HEK293 (cell line): Measurements from ENCODE around the gene ASPDH.

Experiments used
- CTCF ChIA-PET: fragments of 350-600 bp; formaldehyde crosslinking; extraction: SDS; loops from one replicate; lab custom pipeline; 2021; ENCODE audit warnings: antibody characterized with exemption; lab: Yijun Ruan, JAX
- POLR2A ChIA-PET: fragments of 300-600 bp; formaldehyde crosslinking; extraction: SDS; loops from one replicate; lab custom pipeline; 2020; ENCODE audit warnings: antibody characterized with exemption, inconsistent platforms; lab: Yijun Ruan, JAX
- H3K27ac ChIP-seq: fragments of 200-500 bp; sonication (Bioruptor generic); 2 replicates; pipeline ENCODE4 v1.5.1; 2014; ENCODE audit warnings: low read depth, low read length, control low read depth, inconsistent platforms; ENCODE audit errors: extremely low read depth
- H3K36me3 ChIP-seq, 2 experiments: fragments of 200-500 bp in 1 of 2; sonication (Bioruptor generic) in 1 of 2; 1 replicate in 1 of 2; 2 replicates in 1 of 2; pipeline ENCODE4 v1.5.1; 2014 to 2017; ENCODE audit warnings: inconsistent platforms in 2 of 2, low read length in 2 of 2; ENCODE audit not compliant: control insufficient read depth in 2 of 2, insufficient read depth in 1 of 2
- H3K4me1 ChIP-seq: fragments of 200-500 bp; sonication (Bioruptor generic); 2 replicates; pipeline ENCODE4 v1.5.1; 2014; ENCODE audit warnings: mild to moderate bottlenecking, low read length, inconsistent platforms; ENCODE audit not compliant: control insufficient read depth, insufficient read depth
- H3K4me3 ChIP-seq: 2 replicates; pipeline ENCODE4 v1.5.1; 2011; ENCODE audit warnings: low read depth, mild to moderate bottlenecking, control low read depth, low read length, moderate library complexity
- H3K9me3 ChIP-seq: fragments of 200-500 bp; sonication (Bioruptor generic); 2 replicates; pipeline ENCODE4 v1.5.1; 2014; ENCODE audit warnings: low read depth, low read length, inconsistent platforms; ENCODE audit not compliant: control insufficient read depth, insufficient read depth
- BCL6B ChIP-seq: fragments of 450-650 bp; formaldehyde crosslinking; IDR thresholded peaks from 2 replicates; pipeline ENCODE4 v1.5.1; 2017; ENCODE audit warnings: missing biosample characterization, missing genetic modification characterization
- FEZF1 ChIP-seq: fragments of 450-650 bp; formaldehyde crosslinking; IDR thresholded peaks from 2 replicates; pipeline ENCODE4 v1.5.1; 2016; ENCODE audit warnings: missing biosample characterization, missing genetic modification characterization
- HOXD13 ChIP-seq: sonication (generic); formaldehyde crosslinking; IDR thresholded peaks from 2 replicates; pipeline ENCODE4 v1.8.0; 2022; ENCODE audit warnings: missing genetic modification reagents, borderline replicate concordance
- INSM2 ChIP-seq: fragments of 450-650 bp; formaldehyde crosslinking; IDR thresholded peaks from 2 replicates; pipeline ENCODE4 v1.5.1; 2016; ENCODE audit warnings: missing biosample characterization, missing genetic modification characterization
- SALL2 ChIP-seq: fragments of 450-650 bp; formaldehyde crosslinking; IDR thresholded peaks from 2 replicates; pipeline ENCODE4 v1.5.0; 2017; ENCODE audit warnings: missing biosample characterization, mild to moderate bottlenecking, missing genetic modification characterization, borderline replicate concordance
- YY1 ChIP-seq: fragments of 450-650 bp; formaldehyde crosslinking; IDR thresholded peaks from 2 replicates; pipeline ENCODE4 v1.5.1; 2018; ENCODE audit warnings: missing biosample characterization, missing genetic modification characterization
- ZBTB1 ChIP-seq: fragments of 450-650 bp; formaldehyde crosslinking; IDR thresholded peaks from 2 replicates; pipeline ENCODE4 v1.5.1; 2016; ENCODE audit warnings: missing biosample characterization, missing genetic modification characterization
- ZNF157 ChIP-seq: fragments of 450-650 bp; formaldehyde crosslinking; IDR thresholded peaks from 2 replicates; pipeline ENCODE4 v1.5.1; 2016; ENCODE audit warnings: missing biosample characterization, missing genetic modification characterization
- ZNF600 ChIP-seq: fragments of 450-650 bp; formaldehyde crosslinking; IDR thresholded peaks from 2 replicates; pipeline ENCODE4 v1.5.1; 2016; ENCODE audit warnings: missing biosample characterization, missing genetic modification characterization
- ZNF626 ChIP-seq: fragments of 450-650 bp; sonication (Bioruptor Pico); formaldehyde crosslinking; IDR thresholded peaks from 2 replicates; pipeline ENCODE4 v1.5.1; 2018; ENCODE audit warnings: missing biosample characterization, missing genetic modification characterization, inconsistent platforms
- TF ChIP-seq, protein P1 (sequence below): fragments of 450-650 bp; formaldehyde crosslinking; IDR thresholded peaks from 2 replicates; pipeline ENCODE4 v1.5.0; 2017; ENCODE audit warnings: missing biosample characterization, missing genetic modification characterization, borderline replicate concordance
- TF ChIP-seq, protein P2 (sequence below): fragments of 450-650 bp; formaldehyde crosslinking; IDR thresholded peaks from 2 replicates; pipeline ENCODE4 v1.5.1; 2016; ENCODE audit warnings: missing biosample characterization, missing genetic modification characterization
- TF ChIP-seq, protein P3 (sequence below): IDR thresholded peaks from 2 replicates; pipeline ENCODE4 v1.6.1; 2011; ENCODE audit warnings: mild to moderate bottlenecking, low read depth, low read length, borderline replicate concordance

ASPDH gene

DNA sequence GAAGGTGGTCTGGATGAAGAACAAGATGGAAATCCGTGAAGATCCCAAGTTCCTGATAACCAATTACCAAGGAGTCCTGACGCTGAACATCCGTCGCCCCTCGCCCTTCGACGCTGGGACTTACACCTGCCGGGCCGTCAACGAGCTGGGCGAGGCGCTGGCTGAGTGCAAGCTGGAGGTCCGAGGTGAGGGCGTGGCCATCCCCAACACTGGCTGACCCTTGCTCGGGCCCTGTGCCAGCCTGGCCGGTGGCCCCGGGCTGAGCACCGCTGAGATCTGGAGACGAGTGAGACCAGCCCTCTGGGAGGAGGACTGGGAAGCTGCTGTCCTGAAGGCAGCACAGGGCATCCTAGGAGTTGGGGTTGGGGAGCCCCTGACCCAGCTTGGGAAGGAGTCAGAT, 49.4 kb downstream of the ASPDH start (continued):
- TF ChIP-seq, protein P1, sequence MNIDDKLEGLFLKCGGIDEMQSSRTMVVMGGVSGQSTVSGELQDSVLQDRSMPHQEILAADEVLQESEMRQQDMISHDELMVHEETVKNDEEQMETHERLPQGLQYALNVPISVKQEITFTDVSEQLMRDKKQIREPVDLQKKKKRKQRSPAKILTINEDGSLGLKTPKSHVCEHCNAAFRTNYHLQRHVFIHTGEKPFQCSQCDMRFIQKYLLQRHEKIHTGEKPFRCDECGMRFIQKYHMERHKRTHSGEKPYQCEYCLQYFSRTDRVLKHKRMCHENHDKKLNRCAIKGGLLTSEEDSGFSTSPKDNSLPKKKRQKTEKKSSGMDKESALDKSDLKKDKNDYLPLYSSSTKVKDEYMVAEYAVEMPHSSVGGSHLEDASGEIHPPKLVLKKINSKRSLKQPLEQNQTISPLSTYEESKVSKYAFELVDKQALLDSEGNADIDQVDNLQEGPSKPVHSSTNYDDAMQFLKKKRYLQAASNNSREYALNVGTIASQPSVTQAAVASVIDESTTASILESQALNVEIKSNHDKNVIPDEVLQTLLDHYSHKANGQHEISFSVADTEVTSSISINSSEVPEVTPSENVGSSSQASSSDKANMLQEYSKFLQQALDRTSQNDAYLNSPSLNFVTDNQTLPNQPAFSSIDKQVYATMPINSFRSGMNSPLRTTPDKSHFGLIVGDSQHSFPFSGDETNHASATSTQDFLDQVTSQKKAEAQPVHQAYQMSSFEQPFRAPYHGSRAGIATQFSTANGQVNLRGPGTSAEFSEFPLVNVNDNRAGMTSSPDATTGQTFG = no peak

DNA sequence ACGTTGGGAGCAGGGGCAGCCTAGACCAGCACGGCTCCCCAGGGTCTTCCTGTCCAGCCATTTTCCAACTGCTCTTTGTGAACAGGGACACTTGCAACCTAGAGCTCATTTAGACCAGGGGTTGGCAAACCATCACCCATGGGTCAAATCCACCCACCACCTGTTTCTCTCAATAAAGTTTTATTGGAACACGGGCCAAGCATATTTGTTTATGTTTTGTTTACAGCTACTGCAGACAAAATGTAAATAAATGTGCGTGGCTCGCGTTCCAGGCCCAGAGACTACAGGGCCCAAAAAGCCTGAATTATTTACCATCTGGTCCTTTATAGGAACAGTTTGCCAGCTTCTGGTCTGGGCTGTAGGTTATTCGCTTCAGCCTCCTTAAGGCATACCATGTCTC, 50.7 kb downstream of the ASPDH start:
- POLR2A ChIA-PET = interaction anchor here (0.8 to 1.4 kb wide), 2 partner anchors 95 to 134 kb away, joined by 3 to 8 read pairs; partner anchors contain the start of gene KCNC3
- H3K4me1 ChIP-seq = no peaks in the 10 kb centered on the region
- CTCF ChIA-PET = interaction anchor here (0.6 to 4.7 kb wide), 10 partner anchors 10 to 139 kb away, joined by 3 to 99 read pairs (median 5); partner anchors contain the start of genes NAPSA and NR1H2
- no peak for TF ChIP-seq ZNF600 (tag by site-specific recombination)
- TF ChIP-seq, protein P2, sequence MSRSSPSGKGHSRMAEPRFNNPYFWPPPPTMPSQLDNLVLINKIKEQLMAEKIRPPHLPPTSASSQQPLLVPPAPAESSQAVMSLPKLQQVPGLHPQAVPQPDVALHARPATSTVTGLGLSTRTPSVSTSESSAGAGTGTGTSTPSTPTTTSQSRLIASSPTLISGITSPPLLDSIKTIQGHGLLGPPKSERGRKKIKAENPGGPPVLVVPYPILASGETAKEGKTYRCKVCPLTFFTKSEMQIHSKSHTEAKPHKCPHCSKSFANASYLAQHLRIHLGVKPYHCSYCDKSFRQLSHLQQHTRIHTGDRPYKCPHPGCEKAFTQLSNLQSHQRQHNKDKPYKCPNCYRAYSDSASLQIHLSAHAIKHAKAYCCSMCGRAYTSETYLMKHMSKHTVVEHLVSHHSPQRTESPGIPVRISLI (tag by site-specific recombination) = no peak
- TF ChIP-seq ZBTB1 = no peak
- TF ChIP-seq HOXD13 (CRISPR knock-in tag) = no peak
- TF ChIP-seq FEZF1 (tag by site-specific recombination) = no peak
- no peak for TF ChIP-seq BCL6B (tag by site-specific recombination)
- no peak for TF ChIP-seq ZNF626
- no peak for TF ChIP-seq INSM2
- TF ChIP-seq, protein P3, sequence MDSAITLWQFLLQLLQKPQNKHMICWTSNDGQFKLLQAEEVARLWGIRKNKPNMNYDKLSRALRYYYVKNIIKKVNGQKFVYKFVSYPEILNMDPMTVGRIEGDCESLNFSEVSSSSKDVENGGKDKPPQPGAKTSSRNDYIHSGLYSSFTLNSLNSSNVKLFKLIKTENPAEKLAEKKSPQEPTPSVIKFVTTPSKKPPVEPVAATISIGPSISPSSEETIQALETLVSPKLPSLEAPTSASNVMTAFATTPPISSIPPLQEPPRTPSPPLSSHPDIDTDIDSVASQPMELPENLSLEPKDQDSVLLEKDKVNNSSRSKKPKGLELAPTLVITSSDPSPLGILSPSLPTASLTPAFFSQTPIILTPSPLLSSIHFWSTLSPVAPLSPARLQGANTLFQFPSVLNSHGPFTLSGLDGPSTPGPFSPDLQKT = no peak
- TF ChIP-seq YY1 = no peak
- TF ChIP-seq ZNF157 (tag by site-specific recombination) = no peak
- no peak for TF ChIP-seq SALL2 (tag by site-specific recombination)
- H3K4me3 ChIP-seq = no peak overlapping the region
- no peaks in the 10 kb centered on the region for H3K9me3 ChIP-seq
- no peaks in the 10 kb centered on the region for H3K36me3 ChIP-seq
- no peak overlapping the region for H3K27ac ChIP-seq
